Activated CD8-positive, alpha-beta memory T cell treated with anti-CD3 and anti-CD28 coated beads, Interleukin-2, amount 50 U/mL, for 24 hours (primary cell): ENCODE measurements around the gene STK24.
"Not testable (repeated sequence)": the region's sequence is repeated elsewhere in the genome, so short reads cannot be mapped to it uniquely, and the experiment has no call there.

Source experiments
- DNase-seq: peaks from one replicate; pipeline ENCODE4 v3.0.0-alpha.2; 2020; ENCODE audit errors: extremely low read depth

Gene STK24

GRCh38 chr13:98438246-98439125, 138.4 kb downstream of the STK24 start:
- DNase-seq, result no peak

GRCh38 chr13:98436233-98436910, 140.5 kb downstream of the STK24 start:
- DNase-seq, result no peak

- no peak for DNase-seq
Observed at GRCh38 chr13:98435376-98435775, 141.5 kb downstream of the STK24 start.

GRCh38 chr13:98434060-98434459, 142.8 kb downstream of the STK24 start:
- DNase-seq, result no peak

GRCh38 chr13:98433654-98434053, 143.3 kb downstream of the STK24 start:
- no peak for DNase-seq

- no peak for DNase-seq
Observed at GRCh38 chr13:98432638-98433037, 144.3 kb downstream of the STK24 start.

- no peak for DNase-seq
Observed at GRCh38 chr13:98429977-98430736, 146.8 kb downstream of the STK24 start.

GRCh38 chr13:98429531-98429930, 147.4 kb downstream of the STK24 start:
- DNase-seq, result no peak

GRCh38 chr13:98429081-98429480, 147.8 kb downstream of the STK24 start:
- DNase-seq, result no peak

- no peak for DNase-seq
Observed at GRCh38 chr13:98428256-98428966, 148.5 kb downstream of the STK24 start.

- DNase-seq, result no peak
Observed at GRCh38 chr13:98427331-98427995, 149.4 kb downstream of the STK24 start.

GRCh38 chr13:98423417-98423816, 153.5 kb downstream of the STK24 start:
- no peak for DNase-seq

- DNase-seq, result no peak
Observed at GRCh38 chr13:98422046-98422445, 154.9 kb downstream of the STK24 start.

- DNase-seq, result no peak
Observed at GRCh38 chr13:98420554-98421175, 156.2 kb downstream of the STK24 start.

GRCh38 chr13:98419786-98420553, 156.9 kb downstream of the STK24 start:
- no peak for DNase-seq

- no peak for DNase-seq
Observed at GRCh38 chr13:98416408-98416807, 160.5 kb downstream of the STK24 start.

- DNase-seq, result no peak
Observed at GRCh38 chr13:98415326-98416070, 161.4 kb downstream of the STK24 start.

GRCh38 chr13:98413796-98414195, 163.1 kb downstream of the STK24 start:
- no peak for DNase-seq

- DNase-seq, result not testable (repeated sequence)
Observed at GRCh38 chr13:98413278-98413677, 163.6 kb downstream of the STK24 start.
